ENCODE data around the gene TSPAN9.

The TSPAN9 gene

GRCh38 chr12:3117144-3117581 is 40.0 kb downstream of the TSPAN9 start:
- H3K9me2 ChIP-seq (replicated peaks; ENCODE audit: control insufficient read depth, low read length) = no peaks in the 10 kb centered on the region
- TF ChIP-seq, protein P1, sequence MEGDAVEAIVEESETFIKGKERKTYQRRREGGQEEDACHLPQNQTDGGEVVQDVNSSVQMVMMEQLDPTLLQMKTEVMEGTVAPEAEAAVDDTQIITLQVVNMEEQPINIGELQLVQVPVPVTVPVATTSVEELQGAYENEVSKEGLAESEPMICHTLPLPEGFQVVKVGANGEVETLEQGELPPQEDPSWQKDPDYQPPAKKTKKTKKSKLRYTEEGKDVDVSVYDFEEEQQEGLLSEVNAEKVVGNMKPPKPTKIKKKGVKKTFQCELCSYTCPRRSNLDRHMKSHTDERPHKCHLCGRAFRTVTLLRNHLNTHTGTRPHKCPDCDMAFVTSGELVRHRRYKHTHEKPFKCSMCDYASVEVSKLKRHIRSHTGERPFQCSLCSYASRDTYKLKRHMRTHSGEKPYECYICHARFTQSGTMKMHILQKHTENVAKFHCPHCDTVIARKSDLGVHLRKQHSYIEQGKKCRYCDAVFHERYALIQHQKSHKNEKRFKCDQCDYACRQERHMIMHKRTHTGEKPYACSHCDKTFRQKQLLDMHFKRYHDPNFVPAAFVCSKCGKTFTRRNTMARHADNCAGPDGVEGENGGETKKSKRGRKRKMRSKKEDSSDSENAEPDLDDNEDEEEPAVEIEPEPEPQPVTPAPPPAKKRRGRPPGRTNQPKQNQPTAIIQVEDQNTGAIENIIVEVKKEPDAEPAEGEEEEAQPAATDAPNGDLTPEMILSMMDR (IDR thresholded peaks at IDR 0.05; ENCODE audit: low read depth, low read length, poor library complexity, severe bottlenecking) = no peak
- TF ChIP-seq EZH2phosphoT487 (IDR thresholded peaks at IDR 0.05; ENCODE audit: borderline replicate concordance, low read length) = no peak
- no peak overlapping the region for H3K4me3 ChIP-seq (ENCODE audit: low read length)
- no peaks in the 10 kb centered on the region for H3K36me3 ChIP-seq (ENCODE audit: control insufficient read depth, low read length)
- H3K27ac ChIP-seq (ENCODE audit: low read depth, low read length) = no peak overlapping the region
- no peaks in the 10 kb centered on the region for H3K9me3 ChIP-seq (ENCODE audit: control insufficient read depth, insufficient read depth, low read length)
- H3K4me1 ChIP-seq (ENCODE audit: control insufficient read depth, low read length) = no peaks in the 10 kb centered on the region
- no peaks in the 10 kb centered on the region for H3K79me2 ChIP-seq (ENCODE audit: control insufficient read depth, low read length)
- H3F3A ChIP-seq (ENCODE audit: control insufficient read depth, insufficient read depth) = no peaks in the 10 kb centered on the region
- no peak overlapping the region for H3K4me2 ChIP-seq (ENCODE audit: low read length)
- H4K20me1 ChIP-seq (ENCODE audit: control insufficient read depth, insufficient read depth, low read depth, low read length) = no peaks in the 10 kb centered on the region
- H3K27me3 ChIP-seq (ENCODE audit: control insufficient read depth, low read length) = no peaks in the 10 kb centered on the region; the same call in 1 of the 2 replicates

- Histone ChIP-seq H3K79me2 (ENCODE audit: control insufficient read depth, low read length) (no peaks in the 10 kb centered on the region), H3K27me3 (ENCODE audit: control insufficient read depth, low read length) (peaks cover under 1% of the 10 kb centered on the region; the same call in 1 of the 2 replicates), H3K36me3 (ENCODE audit: control insufficient read depth, low read length) (no peaks in the 10 kb centered on the region), H3K4me1 (ENCODE audit: control insufficient read depth, low read length) (no peaks in the 10 kb centered on the region), H3F3A (ENCODE audit: control insufficient read depth, insufficient read depth) (no peaks in the 10 kb centered on the region), H3K4me2 (ENCODE audit: low read length) (no peak overlapping the region), H3K9me3 (ENCODE audit: control insufficient read depth, insufficient read depth, low read length) (no peaks in the 10 kb centered on the region), H3K4me3 (ENCODE audit: low read length) (no peak overlapping the region), H3K27ac (ENCODE audit: low read depth, low read length) (no peak overlapping the region), H3K9me2 (replicated peaks; ENCODE audit: control insufficient read depth, low read length) (no peaks in the 10 kb centered on the region), H4K20me1 (ENCODE audit: control insufficient read depth, insufficient read depth, low read depth, low read length) (no peaks in the 10 kb centered on the region)
- no peak for TF ChIP-seq EZH2phosphoT487 (IDR thresholded peaks at IDR 0.05; ENCODE audit: borderline replicate concordance, low read length)
- TF ChIP-seq, protein P1 (IDR thresholded peaks at IDR 0.05; ENCODE audit: low read depth, low read length, poor library complexity, severe bottlenecking) = no peak
These were observed 40.4 kb downstream of the TSPAN9 start for GRCh38 chr12:3117591-3118015.

- H3F3A ChIP-seq (ENCODE audit: control insufficient read depth, insufficient read depth) = no peaks in the 10 kb centered on the region
- H3K4me3 ChIP-seq (ENCODE audit: low read length) = no peak overlapping the region
- H3K79me2 ChIP-seq (ENCODE audit: control insufficient read depth, low read length) = no peaks in the 10 kb centered on the region
- no peaks in the 10 kb centered on the region for H3K9me2 ChIP-seq (replicated peaks; ENCODE audit: control insufficient read depth, low read length)
- TF ChIP-seq EZH2phosphoT487 (IDR thresholded peaks at IDR 0.05; ENCODE audit: borderline replicate concordance, low read length) = no peak
- TF ChIP-seq, protein P1 (IDR thresholded peaks at IDR 0.05; ENCODE audit: low read depth, low read length, poor library complexity, severe bottlenecking) = no peak
- no peaks in the 10 kb centered on the region for H3K9me3 ChIP-seq (ENCODE audit: control insufficient read depth, insufficient read depth, low read length)
- no peaks in the 10 kb centered on the region for H3K36me3 ChIP-seq (ENCODE audit: control insufficient read depth, low read length)
- no peak overlapping the region for H3K27ac ChIP-seq (ENCODE audit: low read depth, low read length)
- H3K4me2 ChIP-seq (ENCODE audit: low read length) = no peak overlapping the region
- no peaks in the 10 kb centered on the region for H4K20me1 ChIP-seq (ENCODE audit: control insufficient read depth, insufficient read depth, low read depth, low read length)
- H3K27me3 ChIP-seq (ENCODE audit: control insufficient read depth, low read length) = peaks cover 7% of the 10 kb centered on the region
- no peaks in the 10 kb centered on the region for H3K4me1 ChIP-seq (ENCODE audit: control insufficient read depth, low read length)
These were observed 42.1 kb downstream of the TSPAN9 start for GRCh38 chr12:3119192-3119755.

All from DOHH2 (cell line).